Fibroblast of lung (primary cell): ENCODE results near the gene TCFL5. TPM values are rescaled to one million over a fixed set of nuclear protein-coding genes. Genes with fewer than 3 reads are reported as not detected.

Experiments used
- DNase-seq, 2 donors: peaks; one replicate each; pipeline versions ENCODE4 v3.0.0 to v3.0.0-alpha.2; 2010; ENCODE audit warnings: low read depth in 2 of 2
- H2AFZ ChIP-seq: 2 replicates; pipeline ENCODE4 v1.5.1; 2012; ENCODE audit warnings: low read length, control low read depth, inconsistent platforms
- H3K27ac ChIP-seq: 2 replicates; pipeline ENCODE4 v1.5.1; 2011; ENCODE audit warnings: low read length, control low read depth; ENCODE audit not compliant: insufficient read depth
- H3K27me3 ChIP-seq: 2 replicates; pipeline ENCODE4 v1.5.1; 2011; ENCODE audit warnings: mild to moderate bottlenecking, low read length; ENCODE audit not compliant: control insufficient read depth, insufficient read depth
- H3K36me3 ChIP-seq: 2 replicates; pipeline ENCODE4 v1.5.1; 2011; ENCODE audit warnings: low read length; ENCODE audit not compliant: control insufficient read depth, insufficient read depth
- H3K4me1 ChIP-seq: 2 replicates; pipeline ENCODE4 v1.5.1; 2011; ENCODE audit warnings: low read length; ENCODE audit not compliant: control insufficient read depth, insufficient read depth; ENCODE audit errors: extremely low read depth
- H3K4me2 ChIP-seq: 2 replicates; pipeline ENCODE4 v1.5.1; 2011; ENCODE audit warnings: low read length, control low read depth; ENCODE audit not compliant: insufficient read depth; ENCODE audit errors: extremely low read depth
- H3K4me3 ChIP-seq, 4 experiments: fragments of 200-600 bp in 1 of 4; sonication (generic) in 1 of 4; replicated peaks in 1 of 4; 2 replicates each; pipeline ENCODE4 v1.5.1; 2011 to 2016; ENCODE audit warnings: low read length in 4 of 4, low read depth in 3 of 4, mild to moderate bottlenecking in 3 of 4, control low read depth in 2 of 4, inconsistent platforms in 1 of 4, mixed read lengths in 1 of 4; ENCODE audit not compliant: insufficient read depth in 1 of 4; ENCODE audit errors: control extremely low read depth in 1 of 4
- H3K79me2 ChIP-seq: 2 replicates; pipeline ENCODE4 v1.5.1; 2012; ENCODE audit warnings: mild to moderate bottlenecking, low read length, inconsistent platforms; ENCODE audit not compliant: control insufficient read depth, insufficient read depth
- H3K9ac ChIP-seq: 2 replicates; pipeline ENCODE4 v1.5.1; 2011; ENCODE audit warnings: mild to moderate bottlenecking, low read length, control low read depth; ENCODE audit not compliant: insufficient read depth
- H3K9me3 ChIP-seq: 2 replicates; pipeline ENCODE4 v1.5.1; 2012; ENCODE audit warnings: low read depth, low read length; ENCODE audit not compliant: control insufficient read depth, insufficient read depth
- H4K20me1 ChIP-seq: 2 replicates; pipeline ENCODE4 v1.5.1; 2011; ENCODE audit warnings: low read length; ENCODE audit not compliant: control insufficient read depth, insufficient read depth; ENCODE audit errors: extremely low read depth
- CTCF ChIP-seq, 2 donors: IDR thresholded peaks in 1 of 2; conservative IDR thresholded peaks in 1 of 2; 1 replicate in 1 of 2; 2 replicates in 1 of 2; pipeline ENCODE4 v1.5.1; 2011 to 2012; ENCODE audit warnings: low read length in 2 of 2, control low read depth in 1 of 2, inconsistent platforms in 1 of 2, low read depth in 1 of 2, mild to moderate bottlenecking in 1 of 2
- EZH2 ChIP-seq: IDR thresholded peaks from 2 replicates; pipeline ENCODE4 v1.5.1; 2012; ENCODE audit warnings: low read length, control low read depth, mild to moderate bottlenecking; ENCODE audit errors: missing control alignments
- polyA plus RNA-seq, 2 donors: library from polyadenylated mRNA; depleted of rRNA in 1 of 2; stranded (reverse) in 1 of 2; unstranded in 1 of 2; fragments of >200 nt; gene quantifications; 2 replicates each; pipeline ENCODE4 v1.2.1, GENCODE V29; 2011 to 2012; ENCODE audit warnings: missing spikeins in 1 of 2
- total RNA-seq: library from RNA; depleted of rRNA; stranded (reverse); fragments of >200 nt; gene quantifications from 2 replicates; pipeline ENCODE4 v1.2.1, GENCODE V29; 2014

Gene TCFL5
- total and polyA plus RNA-seq, 2 donors (not counting 1 experiment from before 2014, with no cell fraction given) = 9.8 to 13.7 TPM

GRCh38 chr20:62900052-62900691, 38.5 kb upstream of the TCFL5 start:
- H3K4me1 ChIP-seq = peaks cover 13% of the 10 kb centered on the region
- H3K9me3 ChIP-seq = no peaks in the 10 kb centered on the region
- no peak overlapping the region for H3K9ac ChIP-seq
- peaks cover 18% of the 10 kb centered on the region for H3K36me3 ChIP-seq
- H2AFZ ChIP-seq = no peak overlapping the region
- peak; percentile 58 to 75 for DNase-seq
- no peak overlapping the region for H3K4me2 ChIP-seq
- H3K27ac ChIP-seq = no peak overlapping the region
- TF ChIP-seq EZH2 = no peak
- peak; percentile 58 to 97 for TF ChIP-seq CTCF (conservative IDR thresholded peaks at IDR 0.05 in 1 of 2, IDR thresholded peaks at IDR 0.05 in 1 of 2; ENCODE audit: low read depth in 1 of 2, low read length in 2 of 2)
- no peaks in the 10 kb centered on the region for H3K79me2 ChIP-seq
- H4K20me1 ChIP-seq = no peaks in the 10 kb centered on the region
- H3K27me3 ChIP-seq = no peaks in the 10 kb centered on the region
- no peak overlapping the region for H3K4me3 ChIP-seq

DNA sequence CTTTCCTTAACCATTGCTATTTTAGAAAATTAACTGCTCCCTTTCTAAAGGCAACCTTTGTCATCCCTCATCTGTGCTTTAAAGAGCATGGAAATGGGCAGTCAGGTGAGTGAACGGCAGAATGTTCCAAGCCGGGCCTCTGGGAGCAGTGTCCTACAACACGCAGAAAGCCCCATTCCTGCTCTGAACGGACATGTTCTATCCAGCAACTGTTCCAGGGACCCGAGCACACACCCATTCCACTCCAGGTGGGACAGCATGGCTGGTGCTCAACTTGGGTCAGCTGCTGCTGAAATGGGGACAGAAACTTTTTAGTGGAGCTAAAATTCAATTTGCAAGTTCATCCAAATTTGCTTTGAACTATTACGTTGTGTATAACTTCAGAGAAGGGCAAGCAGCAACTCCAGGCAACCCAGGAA, 38.0 kb upstream of the TCFL5 start:
- H3K27me3 ChIP-seq = no peaks in the 10 kb centered on the region
- no peaks in the 10 kb centered on the region for H3K9me3 ChIP-seq
- H4K20me1 ChIP-seq = no peaks in the 10 kb centered on the region
- DNase-seq = no peak
- no peak overlapping the region for H3K9ac ChIP-seq
- no peaks in the 10 kb centered on the region for H3K79me2 ChIP-seq
- no peak overlapping the region for H3K27ac ChIP-seq
- H3K4me1 ChIP-seq = peaks cover 13% of the 10 kb centered on the region
- H2AFZ ChIP-seq = no peak overlapping the region
- H3K4me3 ChIP-seq = no peak overlapping the region
- peaks cover 16% of the 10 kb centered on the region for H3K36me3 ChIP-seq
- no peak for TF ChIP-seq EZH2
- peak in 1 of 2 donors; percentile 25 for TF ChIP-seq CTCF (conservative IDR thresholded peaks at IDR 0.05 in 1 of 2, IDR thresholded peaks at IDR 0.05 in 1 of 2; ENCODE audit: low read depth in 1 of 2, low read length in 2 of 2)
- H3K4me2 ChIP-seq = no peak overlapping the region

- no peaks in the 10 kb centered on the region for H3K9me3 ChIP-seq
- H2AFZ ChIP-seq = no peak overlapping the region
- H3K79me2 ChIP-seq = no peaks in the 10 kb centered on the region
- H4K20me1 ChIP-seq = no peaks in the 10 kb centered on the region
- H3K4me2 ChIP-seq = no peak overlapping the region
- H3K27me3 ChIP-seq = no peaks in the 10 kb centered on the region
- H3K27ac ChIP-seq = no peak overlapping the region
- peaks cover 13% of the 10 kb centered on the region for H3K4me1 ChIP-seq
- peaks cover 18% of the 10 kb centered on the region for H3K36me3 ChIP-seq
- DNase-seq = no peak
- no peak overlapping the region for H3K4me3 ChIP-seq
- H3K9ac ChIP-seq = no peak overlapping the region
- TF ChIP-seq CTCF (conservative IDR thresholded peaks at IDR 0.05 in 1 of 2, IDR thresholded peaks at IDR 0.05 in 1 of 2; ENCODE audit: low read depth in 1 of 2, low read length in 2 of 2) (no peak), EZH2 (no peak)
These were observed 37.5 kb upstream of the TCFL5 start for GRCh38 chr20:62898970-62899632.
